Esophagus squamous epithelium (tissue), 5 donors: ENCODE results near the gene FAU. TPM values are rescaled to one million over a fixed set of nuclear protein-coding genes. Genes with fewer than 3 reads are reported as not detected.
A peak's percentile ranks its signal among the peaks of the same experiment; 100 is the strongest.

Experiments
- DNase-seq: peaks from one replicate; lab custom pipeline; 2025; lab: John Stamatoyannopoulos, UW
- H3K27ac ChIP-seq, 4 donors: fragments of 200-600 bp; sonication (generic); one replicate each; pipeline ENCODE4 v1.5.1; 2016 to 2019; ENCODE audit warnings: mild to moderate bottlenecking in 1 of 4
- H3K27me3 ChIP-seq, 4 donors: fragments of 200-600 bp; sonication (generic); 1 replicate in 3 of 4; 2 replicates in 1 of 4; pipeline versions ENCODE4 v1.5.1 to v1.6.0; 2017 to 2021; ENCODE audit warnings: antibody characterized with exemption in 1 of 4
- H3K36me3 ChIP-seq, 3 donors: fragments of 200-600 bp; sonication (generic); one replicate each; pipeline ENCODE4 v1.5.1; 2016 to 2019
- H3K4me1 ChIP-seq, 3 donors: fragments of 200-600 bp; sonication (generic); one replicate each; pipeline ENCODE4 v1.5.1; 2017 to 2019
- H3K4me3 ChIP-seq, 4 donors: fragments of 200-600 bp; sonication (generic); 1 replicate in 3 of 4; 2 replicates in 1 of 4; pipeline ENCODE4 v1.5.1; 2016 to 2019; ENCODE audit warnings: mild to moderate bottlenecking in 2 of 4, moderate library complexity in 1 of 4
- H3K9me3 ChIP-seq, 3 donors: fragments of 200-600 bp; sonication (generic); one replicate each; pipeline ENCODE4 v1.5.1; 2016 to 2019
- POLR2A ChIP-seq, 4 donors: fragments of 450-650 bp; IDR thresholded peaks; one replicate each; pipeline ENCODE4 v1.6.1; 2017; ENCODE audit warnings: antibody characterized with exemption in 4 of 4, mild to moderate bottlenecking in 4 of 4, moderate library complexity in 3 of 4
- WGBS, 2 donors: methylation state at CpG; one replicate each; pipeline ENCODE4 v1.1.5; 2018; 5-methylcytosine and 5-hydroxymethylcytosine counted together
- intact Hi-C: fragments of 100-400 bp; cut with DNase I; formaldehyde crosslinking; loops from one replicate; pipeline ENCODE4 v1.15.0; 2022
- total RNA-seq, 4 donors: library from RNA; depleted of rRNA; stranded (reverse); fragments of >200 nt; gene quantifications; one replicate each; pipeline ENCODE4 v1.1.0, GENCODE V29; 2016
- TF ChIP-seq, protein P1 (sequence below), 6 experiments: fragments of 450-650 bp in 4 of 6; fragments of 200-600 bp in 2 of 6; sonication (generic) in 2 of 6; IDR thresholded peaks; one replicate each; pipeline ENCODE4 v1.5.1; 2016 to 2019; ENCODE audit warnings: antibody characterized with exemption in 6 of 6, mild to moderate bottlenecking in 4 of 6, moderate library complexity in 4 of 6
- donor health status: DM: yes; HTN: yes; CAD: no.

FAU gene
- total RNA-seq, 4 donors from 2014 or later: 436 to 777 (median 528) TPM

DNA sequence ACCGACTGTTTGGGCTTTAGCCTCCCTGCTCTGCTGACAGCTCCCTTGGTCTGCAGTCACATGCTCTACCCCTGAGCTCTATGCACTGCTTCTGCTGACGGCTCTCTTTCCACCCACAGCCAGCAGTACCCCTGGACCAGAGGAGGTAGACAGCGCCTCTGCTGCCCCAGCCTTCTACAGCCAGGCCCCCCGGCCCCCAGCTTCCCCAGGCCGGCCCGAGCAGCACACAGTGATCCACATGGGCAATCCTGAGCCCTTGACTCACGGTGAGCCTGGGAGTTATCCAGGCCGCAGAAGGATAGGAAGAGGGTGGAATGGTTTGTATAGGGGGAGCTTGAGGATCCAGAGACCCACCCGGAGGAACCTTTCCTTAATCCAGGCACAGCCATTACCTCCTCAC, 35.1 kb downstream of the FAU start:
- Histone ChIP-seq H3K27me3 (no peaks in the 10 kb centered on the region), H3K9me3 (no peaks in the 10 kb centered on the region), H3K27ac (no peak overlapping the region), H3K36me3 (peaks cover 7 to 51% (median 29%) of the 10 kb centered on the region in 3 donors), H3K4me3 (no peak overlapping the region), H3K4me1 (peaks cover 11 to 30% (median 14%) of the 10 kb centered on the region in 3 donors)
- intact Hi-C loops: no loop called here
- TF ChIP-seq, protein P1, sequence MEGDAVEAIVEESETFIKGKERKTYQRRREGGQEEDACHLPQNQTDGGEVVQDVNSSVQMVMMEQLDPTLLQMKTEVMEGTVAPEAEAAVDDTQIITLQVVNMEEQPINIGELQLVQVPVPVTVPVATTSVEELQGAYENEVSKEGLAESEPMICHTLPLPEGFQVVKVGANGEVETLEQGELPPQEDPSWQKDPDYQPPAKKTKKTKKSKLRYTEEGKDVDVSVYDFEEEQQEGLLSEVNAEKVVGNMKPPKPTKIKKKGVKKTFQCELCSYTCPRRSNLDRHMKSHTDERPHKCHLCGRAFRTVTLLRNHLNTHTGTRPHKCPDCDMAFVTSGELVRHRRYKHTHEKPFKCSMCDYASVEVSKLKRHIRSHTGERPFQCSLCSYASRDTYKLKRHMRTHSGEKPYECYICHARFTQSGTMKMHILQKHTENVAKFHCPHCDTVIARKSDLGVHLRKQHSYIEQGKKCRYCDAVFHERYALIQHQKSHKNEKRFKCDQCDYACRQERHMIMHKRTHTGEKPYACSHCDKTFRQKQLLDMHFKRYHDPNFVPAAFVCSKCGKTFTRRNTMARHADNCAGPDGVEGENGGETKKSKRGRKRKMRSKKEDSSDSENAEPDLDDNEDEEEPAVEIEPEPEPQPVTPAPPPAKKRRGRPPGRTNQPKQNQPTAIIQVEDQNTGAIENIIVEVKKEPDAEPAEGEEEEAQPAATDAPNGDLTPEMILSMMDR (IDR thresholded peaks at IDR 0.05): no peak
- no peak for TF ChIP-seq POLR2A (IDR thresholded peaks at IDR 0.05)
- no peak for DNase-seq
- 75 to 86% methylated on average over 1 to 3 of the region's 9 CpGs for WGBS, 2 donors

DNA sequence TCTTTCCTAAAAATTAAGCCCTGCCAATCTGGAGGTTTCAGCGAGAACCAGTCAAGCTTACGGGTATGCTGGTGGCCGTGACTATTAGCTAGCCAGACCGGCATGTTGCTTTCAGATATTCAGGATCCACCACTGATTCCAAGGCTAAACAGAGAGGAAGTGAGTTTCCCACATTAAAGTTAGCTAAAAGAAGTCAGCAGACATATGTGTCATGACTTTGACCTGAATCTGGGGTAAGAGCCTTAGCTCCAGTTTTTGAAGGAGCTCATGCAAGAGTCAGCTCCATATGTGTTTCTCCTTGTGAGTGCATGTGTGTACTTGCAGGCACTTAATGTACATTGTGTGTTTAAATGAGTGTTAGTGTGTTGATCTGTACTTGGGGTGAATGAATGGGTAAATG, 36.5 kb downstream of the FAU start:
- intact Hi-C loops: no loop called here
- DNase-seq: no peak
- Histone ChIP-seq H3K36me3 (peaks cover 7 to 51% (median 29%) of the 10 kb centered on the region in 3 donors), H3K27ac (no peak overlapping the region), H3K4me3 (no peak overlapping the region), H3K9me3 (no peaks in the 10 kb centered on the region), H3K27me3 (no peaks in the 10 kb centered on the region), H3K4me1 (peaks cover 11 to 30% (median 14%) of the 10 kb centered on the region in 3 donors)
- WGBS, 2 donors: 77 to 85% methylated on average over 4 of the region's 4 CpGs
- no peak for TF ChIP-seq POLR2A (IDR thresholded peaks at IDR 0.05)
- TF ChIP-seq, protein P1 (IDR thresholded peaks at IDR 0.05): no peak

DNA sequence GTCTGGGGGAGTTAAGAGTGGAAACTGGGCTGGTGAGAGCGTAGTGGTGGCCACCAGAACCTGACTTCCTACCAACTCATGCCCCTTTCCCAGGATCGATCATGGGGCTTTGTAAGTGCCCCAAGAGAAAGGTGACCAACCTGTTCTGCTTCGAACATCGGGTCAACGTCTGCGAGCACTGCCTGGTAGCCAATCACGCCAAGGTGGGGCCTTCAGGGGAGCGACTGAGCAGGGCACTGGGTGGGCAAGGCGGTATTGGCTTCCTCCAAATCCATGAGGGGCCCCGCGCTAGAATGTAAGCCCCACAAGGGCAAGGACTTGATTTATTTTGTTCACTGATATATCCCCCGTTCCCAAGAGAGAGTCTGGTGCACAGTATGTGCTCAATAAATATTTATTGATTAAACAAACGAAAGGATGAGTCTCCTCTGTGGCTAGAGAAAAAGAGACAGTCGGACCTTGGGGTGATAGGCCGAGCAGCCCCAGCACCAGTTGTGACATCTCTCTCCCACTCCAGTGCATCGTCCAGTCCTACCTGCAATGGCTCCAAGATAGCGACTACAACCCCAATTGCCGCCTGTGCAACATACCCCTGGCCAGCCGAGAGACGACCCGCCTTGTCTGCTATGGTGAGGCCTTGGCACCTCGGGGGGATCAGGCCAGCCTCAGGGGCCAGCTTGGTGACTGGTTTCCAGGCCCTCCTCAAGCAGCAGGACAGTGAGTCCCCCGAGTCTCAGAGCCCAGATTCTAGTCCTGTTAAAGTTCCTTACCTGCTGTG, 37.1 kb downstream of the FAU start:
- no peak for TF ChIP-seq POLR2A (IDR thresholded peaks at IDR 0.05)
- TF ChIP-seq, protein P1 (IDR thresholded peaks at IDR 0.05): no peak
- Histone ChIP-seq H3K27ac (peak overlapping the region; percentile 90 to 99 (median 97)), H3K36me3 (peaks cover 7 to 49% (median 29%) of the 10 kb centered on the region in 3 donors), H3K27me3 (no peaks in the 10 kb centered on the region), H3K4me3 (peak overlapping the region; percentile 44 to 90 (median 79)), H3K4me1 (peaks cover 11 to 30% (median 14%) of the 10 kb centered on the region in 3 donors), H3K9me3 (no peaks in the 10 kb centered on the region)
- no peak for DNase-seq
- WGBS, 2 donors: 37 to 39% methylated on average over 17 to 23 of the region's 23 CpGs
- intact Hi-C loops: no loop called here

DNA sequence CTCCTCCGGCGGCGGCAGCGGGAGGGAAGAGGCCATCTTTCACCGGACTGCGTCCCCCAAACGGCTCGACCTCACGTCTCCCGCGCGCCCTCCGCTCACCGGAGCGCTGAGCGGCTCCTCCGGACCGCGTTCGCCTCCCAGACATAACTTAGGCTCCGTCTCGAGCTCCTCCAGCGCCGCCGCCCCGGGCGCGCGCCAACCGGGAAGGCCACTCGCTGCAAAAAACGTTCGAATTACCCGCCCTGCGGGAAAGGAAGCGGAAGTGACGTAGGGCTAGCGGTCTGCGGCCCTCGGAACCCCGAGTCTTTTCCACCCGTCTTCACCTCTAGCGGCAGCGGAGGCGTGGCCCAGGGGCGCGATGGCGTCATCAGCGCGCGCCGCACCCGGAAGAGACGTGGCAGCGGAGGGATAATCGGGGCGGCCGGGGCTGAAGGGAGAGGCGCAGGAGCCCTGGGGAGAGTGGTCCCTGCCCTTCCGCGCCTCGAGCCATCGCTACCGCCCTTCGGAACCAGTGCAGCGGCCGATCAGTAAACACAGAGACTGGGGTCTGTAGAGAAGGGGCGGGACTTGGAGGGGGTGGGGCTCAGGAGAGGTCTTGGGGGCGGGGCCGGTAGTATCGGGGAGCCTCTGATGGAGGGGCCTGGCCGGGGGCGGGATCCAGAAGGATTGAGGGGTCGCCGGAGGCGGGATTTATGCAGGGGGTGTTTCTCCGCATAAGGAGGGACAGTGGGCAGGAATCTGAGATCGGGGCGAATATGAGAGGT, 37.9 kb downstream of the FAU start, which contains the start of the genes CDCA5 and ZFPL1:
Gene CDCA5, minus strand, starts transcription at position 207 of the 764 bp plus-strand sequence. Its CDS starts 62 bp downstream, at position 145.
Gene ZFPL1, plus strand, starts transcription at position 389 of the 764 bp plus-strand sequence. CDS start 477 bp downstream, outside the sequence.
- DNase-seq: peak; percentile 63
- Histone ChIP-seq H3K4me1 (peaks cover 11 to 30% (median 14%) of the 10 kb centered on the region in 3 donors), H3K4me3 (peak within 1 kb of the TSS; percentile 44 to 90 (median 79)), H3K27me3 (no peaks in the 10 kb centered on the region), H3K9me3 (no peaks in the 10 kb centered on the region), H3K36me3 (peaks cover 7 to 42% (median 29%) of the 10 kb centered on the region in 3 donors), H3K27ac (peak within 1 kb of the TSS; percentile 90 to 99 (median 97))
- TF ChIP-seq, protein P1 (IDR thresholded peaks at IDR 0.05): peak in 4 of 6 experiments; percentile 7 to 50 (median 14)
- TF ChIP-seq POLR2A (IDR thresholded peaks at IDR 0.05): peak in 2 of 4 donors; percentile 65 to 66
- intact Hi-C loops: no loop called here
- WGBS, 2 donors: 0 to 1% methylated on average over 11 to 15 of the region's 79 CpGs
